ENCODE measurements around the gene ELL. TPM values are rescaled to one million over a fixed set of nuclear protein-coding genes. Genes with fewer than 3 reads are reported as not detected.

ELL gene
- total RNA-seq, 4 donors from 2014 or later: 21.8 to 30.8 (median 27.3) TPM

GRCh38 chr19:18504886-18505610 is 16.8 kb downstream of the ELL start:
- no peaks in the 10 kb centered on the region for H3K9me3 ChIP-seq
- no peak for ATAC-seq
- intact Hi-C loops (cut with DNase I; ENCODE audit: low total_unique reads) (no loop called here), in situ Hi-C loops (cut with MboI; ENCODE audit: low sequenced_read_pairs in 4 of 4) (no loop called here)
- DNase-seq: no peak
- peaks cover 100% of the 10 kb centered on the region in 2 donors for H3K4me1 ChIP-seq
- TF ChIP-seq POLR2A (IDR thresholded peaks at IDR 0.05): no peak
- TF ChIP-seq, protein P1, sequence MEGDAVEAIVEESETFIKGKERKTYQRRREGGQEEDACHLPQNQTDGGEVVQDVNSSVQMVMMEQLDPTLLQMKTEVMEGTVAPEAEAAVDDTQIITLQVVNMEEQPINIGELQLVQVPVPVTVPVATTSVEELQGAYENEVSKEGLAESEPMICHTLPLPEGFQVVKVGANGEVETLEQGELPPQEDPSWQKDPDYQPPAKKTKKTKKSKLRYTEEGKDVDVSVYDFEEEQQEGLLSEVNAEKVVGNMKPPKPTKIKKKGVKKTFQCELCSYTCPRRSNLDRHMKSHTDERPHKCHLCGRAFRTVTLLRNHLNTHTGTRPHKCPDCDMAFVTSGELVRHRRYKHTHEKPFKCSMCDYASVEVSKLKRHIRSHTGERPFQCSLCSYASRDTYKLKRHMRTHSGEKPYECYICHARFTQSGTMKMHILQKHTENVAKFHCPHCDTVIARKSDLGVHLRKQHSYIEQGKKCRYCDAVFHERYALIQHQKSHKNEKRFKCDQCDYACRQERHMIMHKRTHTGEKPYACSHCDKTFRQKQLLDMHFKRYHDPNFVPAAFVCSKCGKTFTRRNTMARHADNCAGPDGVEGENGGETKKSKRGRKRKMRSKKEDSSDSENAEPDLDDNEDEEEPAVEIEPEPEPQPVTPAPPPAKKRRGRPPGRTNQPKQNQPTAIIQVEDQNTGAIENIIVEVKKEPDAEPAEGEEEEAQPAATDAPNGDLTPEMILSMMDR (IDR thresholded peaks at IDR 0.05 in 4 of 5, conservative IDR thresholded peaks at IDR 0.05 in 1 of 5): no peak
- no peaks in the 10 kb centered on the region for H3K36me3 ChIP-seq
- H3K4me3 ChIP-seq: no peak overlapping the region
- H3K27me3 ChIP-seq: no peaks in the 10 kb centered on the region
- H3K27ac ChIP-seq: peak overlapping the region; percentile 94 to 99 (median 98)

DNA sequence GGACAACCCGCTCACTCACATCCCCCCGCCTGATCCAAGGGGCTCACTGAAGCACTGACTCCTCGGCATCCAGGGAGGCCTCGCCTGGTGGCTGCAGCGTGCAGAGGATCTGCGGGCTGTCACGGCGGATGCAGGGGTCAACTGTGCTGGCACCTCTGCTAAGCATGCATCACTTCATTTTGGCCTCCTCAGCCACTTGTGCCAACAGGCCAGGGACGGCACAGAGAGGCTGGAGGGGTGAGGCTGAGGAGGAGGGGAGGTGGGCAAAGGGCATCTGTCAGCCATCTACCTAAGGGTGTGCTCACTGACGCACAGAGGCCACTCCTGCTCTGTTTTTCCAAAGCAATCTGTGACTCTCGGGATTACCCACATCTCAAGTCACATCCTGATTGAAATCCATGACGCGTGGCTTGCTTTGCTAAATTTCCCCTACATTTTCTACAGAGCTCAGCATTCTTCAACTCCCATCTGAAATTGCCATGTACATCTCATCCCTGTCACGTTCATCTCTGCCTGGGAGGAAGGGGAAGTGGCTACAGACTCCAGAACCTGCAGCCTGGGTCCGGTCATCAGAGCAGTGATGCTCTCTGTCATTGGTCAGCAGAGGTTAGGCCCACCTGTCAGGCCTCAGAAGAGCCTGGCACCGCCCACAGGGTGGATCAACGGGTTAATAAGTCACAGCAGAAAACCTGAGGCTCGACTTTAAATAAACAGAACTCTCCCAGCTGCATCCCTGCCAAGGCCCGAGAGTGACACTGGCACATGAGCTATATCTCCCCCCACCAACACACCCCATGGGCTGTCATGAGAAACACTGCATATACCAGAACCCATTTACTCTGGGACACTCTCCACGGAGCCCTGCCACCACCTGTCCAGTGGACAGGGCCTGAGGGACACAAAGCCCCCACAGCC is 17.6 kb downstream of the ELL start:
- in situ Hi-C loops (cut with MboI; ENCODE audit: low sequenced_read_pairs in 4 of 4): no loop called here
- H3K4me1 ChIP-seq: peaks cover 100% of the 10 kb centered on the region in 2 donors
- DNase-seq (no peak), ATAC-seq (no peak)
- H3K9me3 ChIP-seq: no peaks in the 10 kb centered on the region
- H3K27me3 ChIP-seq: no peaks in the 10 kb centered on the region
- intact Hi-C loops (cut with DNase I; ENCODE audit: low total_unique reads): loop anchor here (2.0 kb wide), 1 partner anchor 15 kb away; no protein-coding TSS in a partner anchor
- peak overlapping the region; percentile 94 to 99 (median 98) for H3K27ac ChIP-seq
- H3K36me3 ChIP-seq: no peaks in the 10 kb centered on the region
- TF ChIP-seq POLR2A (IDR thresholded peaks at IDR 0.05): no peak
- TF ChIP-seq, protein P1 (IDR thresholded peaks at IDR 0.05 in 4 of 5, conservative IDR thresholded peaks at IDR 0.05 in 1 of 5): no peak
- no peak overlapping the region for H3K4me3 ChIP-seq

DNA sequence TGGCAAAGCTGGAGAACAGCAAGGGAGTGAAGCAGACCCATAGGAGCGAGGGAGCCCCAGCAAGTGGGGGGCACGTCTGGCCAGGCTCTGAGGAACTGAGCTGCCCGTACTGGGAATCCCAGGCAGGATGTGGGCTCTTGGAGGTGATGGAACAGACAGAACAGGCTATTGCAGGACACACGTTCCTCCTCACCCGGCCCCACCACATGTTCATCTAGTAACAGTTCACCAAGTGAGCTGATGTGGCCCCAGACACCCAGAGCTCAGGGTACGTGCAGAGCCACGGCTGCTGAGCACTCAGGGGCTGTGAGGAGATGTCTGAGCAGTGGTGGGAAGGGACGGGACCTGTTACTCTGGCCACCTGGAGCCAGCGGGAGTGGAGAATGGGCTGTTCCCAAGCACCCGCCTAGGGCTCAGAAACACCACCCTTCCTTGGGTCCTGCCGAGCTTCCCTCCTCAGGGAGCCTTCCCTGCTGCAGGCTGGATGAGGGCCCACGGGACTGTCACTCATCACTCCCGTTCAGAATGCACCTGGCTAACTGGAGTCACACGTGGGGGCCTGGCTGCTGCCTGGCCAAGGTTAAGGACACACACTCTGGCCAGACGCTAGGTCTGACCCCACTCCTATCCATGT is 18.4 kb downstream of the ELL start:
- no peak for TF ChIP-seq POLR2A (IDR thresholded peaks at IDR 0.05)
- TF ChIP-seq, protein P1 (IDR thresholded peaks at IDR 0.05 in 4 of 5, conservative IDR thresholded peaks at IDR 0.05 in 1 of 5): no peak
- Histone ChIP-seq H3K27ac (peak overlapping the region; percentile 94 to 99 (median 98)), H3K4me3 (no peak overlapping the region), H3K27me3 (no peaks in the 10 kb centered on the region), H3K36me3 (no peaks in the 10 kb centered on the region), H3K9me3 (no peaks in the 10 kb centered on the region), H3K4me1 (peaks cover 100% of the 10 kb centered on the region in 2 donors)
- peak in 1 of 2 donors; percentile 77 for DNase-seq
- in situ Hi-C loops (cut with MboI; ENCODE audit: low sequenced_read_pairs in 4 of 4): no loop called here
- intact Hi-C loops (cut with DNase I; ENCODE audit: low total_unique reads): loop anchor here (2.0 kb wide), 1 partner anchor 15 kb away; no protein-coding TSS in a partner anchor
- ATAC-seq: peak in 1 of 2 donors; percentile 10

- TF ChIP-seq POLR2A (IDR thresholded peaks at IDR 0.05): no peak
- TF ChIP-seq, protein P1 (IDR thresholded peaks at IDR 0.05 in 4 of 5, conservative IDR thresholded peaks at IDR 0.05 in 1 of 5): peak in 1 of 5 experiments; percentile 13
- Histone ChIP-seq H3K9me3 (no peaks in the 10 kb centered on the region), H3K27me3 (no peaks in the 10 kb centered on the region), H3K27ac (peak overlapping the region; percentile 94 to 99 (median 98)), H3K4me3 (peak overlapping the region in 1 of 4 donors; percentile 5), H3K4me1 (peaks cover 100% of the 10 kb centered on the region in 2 donors), H3K36me3 (no peaks in the 10 kb centered on the region)
- in situ Hi-C loops (cut with MboI; ENCODE audit: low sequenced_read_pairs in 4 of 4) (no loop called here), intact Hi-C loops (cut with DNase I; ENCODE audit: low total_unique reads) (loop anchor here (1.0 to 2.0 kb wide), 2 partner anchors 14 to 34 kb away; no protein-coding TSS in a partner anchor)
- ATAC-seq: peak; percentile 55 to 59
- peak; percentile 75 to 79 for DNase-seq
Observed at GRCh38 chr19:18502638-18503294, 19.1 kb downstream of the ELL start.
